ENCODE measurements around the gene CD34. TPM values are rescaled to one million over a fixed set of nuclear protein-coding genes. Genes with fewer than 3 reads are reported as not detected.

CD34 gene
- total RNA-seq, 1 experiment from 2014 or later = 0.35 TPM

DNA sequence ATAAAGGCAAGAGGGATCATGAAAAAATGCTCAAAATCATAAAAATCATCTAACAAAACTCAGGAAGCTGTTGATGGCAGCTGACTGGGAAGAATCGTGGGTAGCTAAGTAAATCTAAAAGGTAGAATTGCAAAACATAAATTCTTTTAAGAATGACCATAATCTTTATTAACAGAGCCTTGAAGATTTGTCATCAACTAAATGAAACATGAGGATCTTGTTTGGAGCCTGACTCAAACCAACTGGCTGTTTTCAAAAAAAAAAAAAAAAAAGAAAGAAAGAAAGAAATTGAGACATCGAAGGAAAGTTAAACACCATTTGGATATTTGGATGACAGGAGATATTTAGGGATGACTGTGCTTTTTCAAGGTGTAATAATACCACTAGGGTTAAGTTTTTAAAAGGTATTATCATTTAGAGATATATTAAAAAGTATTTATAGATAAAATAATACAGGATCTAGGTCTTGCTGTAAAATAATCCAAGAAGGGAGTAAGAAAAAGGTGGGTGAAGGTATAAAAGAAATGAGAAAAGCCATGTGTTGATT lies 48.6 kb downstream of the CD34 start:
- H2BK20ac ChIP-seq (ENCODE audit: low read depth, low read length, poor library complexity, severe bottlenecking) = no peak overlapping the region
- H3K27me3 Mint-ChIP-seq (ENCODE audit: low read depth) = no peaks in the 10 kb centered on the region; the same call in 1 of the 2 replicates

More for the DNA sequence above, 48.6 kb downstream of the CD34 start:
- TF ChIP-seq, protein P1, sequence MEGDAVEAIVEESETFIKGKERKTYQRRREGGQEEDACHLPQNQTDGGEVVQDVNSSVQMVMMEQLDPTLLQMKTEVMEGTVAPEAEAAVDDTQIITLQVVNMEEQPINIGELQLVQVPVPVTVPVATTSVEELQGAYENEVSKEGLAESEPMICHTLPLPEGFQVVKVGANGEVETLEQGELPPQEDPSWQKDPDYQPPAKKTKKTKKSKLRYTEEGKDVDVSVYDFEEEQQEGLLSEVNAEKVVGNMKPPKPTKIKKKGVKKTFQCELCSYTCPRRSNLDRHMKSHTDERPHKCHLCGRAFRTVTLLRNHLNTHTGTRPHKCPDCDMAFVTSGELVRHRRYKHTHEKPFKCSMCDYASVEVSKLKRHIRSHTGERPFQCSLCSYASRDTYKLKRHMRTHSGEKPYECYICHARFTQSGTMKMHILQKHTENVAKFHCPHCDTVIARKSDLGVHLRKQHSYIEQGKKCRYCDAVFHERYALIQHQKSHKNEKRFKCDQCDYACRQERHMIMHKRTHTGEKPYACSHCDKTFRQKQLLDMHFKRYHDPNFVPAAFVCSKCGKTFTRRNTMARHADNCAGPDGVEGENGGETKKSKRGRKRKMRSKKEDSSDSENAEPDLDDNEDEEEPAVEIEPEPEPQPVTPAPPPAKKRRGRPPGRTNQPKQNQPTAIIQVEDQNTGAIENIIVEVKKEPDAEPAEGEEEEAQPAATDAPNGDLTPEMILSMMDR (conservative IDR thresholded peaks at IDR 0.05) = no peak
- no peak overlapping the region for H2AFZ ChIP-seq (ENCODE audit: low read length)
- H4K8ac ChIP-seq (replicated peaks; ENCODE audit: insufficient read length, low read depth, low read length) = no peak overlapping the region
- H3K23me2 ChIP-seq (ENCODE audit: insufficient read length, low read depth, low read length, poor library complexity, severe bottlenecking) = no peaks in the 10 kb centered on the region
- Mint-ChIP-seq H3K36me3 (ENCODE audit: insufficient read depth in 1 of 3, low read depth in 3 of 3) (peaks cover 0 to 9% (median 0%) of the 10 kb centered on the region in 3 experiments; a peak in 1 of 7 replicates), H3K9me3 (no peaks in the 10 kb centered on the region), H3K4me3 (no peak overlapping the region), H3K4me1 (no peaks in the 10 kb centered on the region), H3K27ac (no peak overlapping the region)
- H3K56ac ChIP-seq (ENCODE audit: insufficient read length, low read depth, low read length) = no peak overlapping the region
- H3K9me3 ChIP-seq (ENCODE audit: control insufficient read depth, low read depth, low read length) = no peaks in the 10 kb centered on the region
- no peaks in the 10 kb centered on the region for H3K79me2 ChIP-seq (ENCODE audit: insufficient read depth, low read length)
- no peaks in the 10 kb centered on the region for H3K79me1 ChIP-seq (ENCODE audit: insufficient read depth, low read depth, low read length, poor library complexity, severe bottlenecking)
- DNase-seq = no peak
- no peak overlapping the region for H4K5ac ChIP-seq (ENCODE audit: insufficient read length, low read depth, low read length)
- H3K4ac ChIP-seq (ENCODE audit: low read depth, low read length) = no peak overlapping the region
- H3K9ac ChIP-seq (ENCODE audit: extremely low read depth, insufficient read length, low read length) = no peak overlapping the region
- no peak overlapping the region for H3K18ac ChIP-seq (ENCODE audit: insufficient read length, low read depth, low read length)
- H4K91ac ChIP-seq (ENCODE audit: insufficient read length, low read depth, low read length) = no peak overlapping the region
- no CpG with 5 or more reads among the region's 2 CpGs for WGBS (ENCODE audit: extremely low coverage, insufficient read length, low lambda C conversion rate)
- H2BK15ac ChIP-seq (ENCODE audit: low read depth, low read length) = no peak overlapping the region
- H2AK5ac ChIP-seq (ENCODE audit: insufficient read length, low read length) = no peak overlapping the region
- no peak overlapping the region for H3T11ph ChIP-seq (ENCODE audit: low read length)
- no peaks in the 10 kb centered on the region for H3K27me3 ChIP-seq (ENCODE audit: insufficient read depth, low read length)
- no peak overlapping the region for H3K27ac ChIP-seq (ENCODE audit: insufficient read length, low read depth, low read length)
- no peak overlapping the region for H2BK120ac ChIP-seq (ENCODE audit: low read depth, low read length, poor library complexity, severe bottlenecking)
- H4K20me1 ChIP-seq (ENCODE audit: control insufficient read depth, insufficient read depth, insufficient read length) = no peaks in the 10 kb centered on the region
- no peak overlapping the region for H3K14ac ChIP-seq (ENCODE audit: insufficient read depth, low read length)
- peaks cover 5% of the 10 kb centered on the region; the same call in 1 of the 2 replicates for H3K4me1 ChIP-seq (ENCODE audit: insufficient read depth, low read length)
- H3K23ac ChIP-seq (ENCODE audit: insufficient read length, low read depth, low read length) = no peak overlapping the region
- H2BK5ac ChIP-seq (ENCODE audit: insufficient read length, low read length) = no peak overlapping the region
- no peak overlapping the region for H3K4me2 ChIP-seq (ENCODE audit: insufficient read depth, insufficient read length, low read length)
- no peak overlapping the region for H2BK12ac ChIP-seq (ENCODE audit: insufficient read length, low read depth, low read length)

Data from H9 (cell line).